ENCODE results near the gene OTC.

DNA sequence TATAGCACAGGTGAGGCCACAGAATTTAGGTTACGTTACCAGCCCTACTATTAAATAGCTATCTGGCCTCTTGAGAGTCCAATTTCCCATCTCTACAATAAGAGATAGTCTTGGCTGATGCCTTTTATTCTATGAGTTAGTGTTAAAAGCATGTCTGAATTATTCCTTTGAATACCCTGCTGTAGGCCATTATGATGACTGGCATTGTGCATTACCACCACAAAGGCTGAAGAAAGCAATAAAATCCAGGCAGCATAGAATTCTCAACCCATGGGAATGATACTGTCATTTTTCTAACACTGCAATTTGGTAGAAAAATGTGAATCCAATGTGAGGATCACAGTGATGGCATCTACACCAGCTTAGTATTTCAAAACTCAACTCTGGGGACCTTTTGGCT lies 51.4 kb downstream of the OTC start:
- TF ChIP-seq, protein P1, sequence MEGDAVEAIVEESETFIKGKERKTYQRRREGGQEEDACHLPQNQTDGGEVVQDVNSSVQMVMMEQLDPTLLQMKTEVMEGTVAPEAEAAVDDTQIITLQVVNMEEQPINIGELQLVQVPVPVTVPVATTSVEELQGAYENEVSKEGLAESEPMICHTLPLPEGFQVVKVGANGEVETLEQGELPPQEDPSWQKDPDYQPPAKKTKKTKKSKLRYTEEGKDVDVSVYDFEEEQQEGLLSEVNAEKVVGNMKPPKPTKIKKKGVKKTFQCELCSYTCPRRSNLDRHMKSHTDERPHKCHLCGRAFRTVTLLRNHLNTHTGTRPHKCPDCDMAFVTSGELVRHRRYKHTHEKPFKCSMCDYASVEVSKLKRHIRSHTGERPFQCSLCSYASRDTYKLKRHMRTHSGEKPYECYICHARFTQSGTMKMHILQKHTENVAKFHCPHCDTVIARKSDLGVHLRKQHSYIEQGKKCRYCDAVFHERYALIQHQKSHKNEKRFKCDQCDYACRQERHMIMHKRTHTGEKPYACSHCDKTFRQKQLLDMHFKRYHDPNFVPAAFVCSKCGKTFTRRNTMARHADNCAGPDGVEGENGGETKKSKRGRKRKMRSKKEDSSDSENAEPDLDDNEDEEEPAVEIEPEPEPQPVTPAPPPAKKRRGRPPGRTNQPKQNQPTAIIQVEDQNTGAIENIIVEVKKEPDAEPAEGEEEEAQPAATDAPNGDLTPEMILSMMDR (IDR thresholded peaks at IDR 0.05): no peak
- no peak for TF ChIP-seq POLR2A (IDR thresholded peaks at IDR 0.05)

All from Peyer's patch (tissue), 4 donors.